Measurements from ENCODE around the gene TRIP4. TPM values are rescaled to one million over a fixed set of nuclear protein-coding genes. Genes with fewer than 3 reads are reported as not detected.
A peak's percentile ranks its signal among the peaks of the same experiment; 100 is the strongest.

The TRIP4 gene
- total RNA-seq, 1 donor from 2014 or later = 9.4 TPM

- H3K4me3 ChIP-seq (ENCODE audit: low read depth, low read length) = no peak overlapping the region
- no peak for DNase-seq (ENCODE audit: low read depth)
- no peak for TF ChIP-seq CTCF (conservative IDR thresholded peaks at IDR 0.05; ENCODE audit: low read depth, low read length)
Measured at GRCh38 chr15:64348455-64348854, 39.2 kb upstream of the TRIP4 start.

DNA sequence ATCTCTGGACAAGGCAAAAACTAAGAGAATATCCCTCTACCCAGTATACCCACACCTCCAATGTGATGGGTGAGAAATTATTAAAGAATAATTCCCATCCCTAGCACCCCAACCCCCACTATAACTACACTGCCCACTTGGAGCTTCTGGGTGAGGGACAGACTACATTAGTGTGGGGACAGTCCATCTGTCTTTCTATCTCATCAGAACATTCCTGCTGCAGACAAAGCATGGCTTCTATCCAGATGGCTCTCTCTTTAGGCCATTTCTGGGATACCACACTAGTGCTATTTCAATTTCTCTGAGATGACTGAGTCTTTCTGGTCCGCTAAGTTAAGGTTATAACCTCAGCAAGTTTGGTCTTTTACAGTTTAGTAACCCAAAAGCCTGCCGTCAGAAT lies 38.3 kb upstream of the TRIP4 start:
- DNase-seq (ENCODE audit: low read depth) = no peak
- TF ChIP-seq CTCF (conservative IDR thresholded peaks at IDR 0.05; ENCODE audit: low read depth, low read length) = no peak
- no peak overlapping the region for H3K4me3 ChIP-seq (ENCODE audit: low read depth, low read length)

GRCh38 chr15:64351265-64351664 lies 36.4 kb upstream of the TRIP4 start:
- no peak for TF ChIP-seq CTCF (conservative IDR thresholded peaks at IDR 0.05; ENCODE audit: low read depth, low read length)
- no peak for DNase-seq (ENCODE audit: low read depth)
- H3K4me3 ChIP-seq (ENCODE audit: low read depth, low read length) = no peak overlapping the region

- TF ChIP-seq CTCF (conservative IDR thresholded peaks at IDR 0.05; ENCODE audit: low read depth, low read length) = no peak
- DNase-seq (ENCODE audit: low read depth) = no peak
- H3K4me3 ChIP-seq (ENCODE audit: low read depth, low read length) = peak overlapping the region; percentile 85
Measured at GRCh38 chr15:64354688-64355344, 32.8 kb upstream of the TRIP4 start.

GRCh38 chr15:64355348-64355943 lies 32.2 kb upstream of the TRIP4 start:
- H3K4me3 ChIP-seq (ENCODE audit: low read depth, low read length) = peak overlapping the region; percentile 85
- DNase-seq (ENCODE audit: low read depth) = no peak
- no peak for TF ChIP-seq CTCF (conservative IDR thresholded peaks at IDR 0.05; ENCODE audit: low read depth, low read length)

DNA sequence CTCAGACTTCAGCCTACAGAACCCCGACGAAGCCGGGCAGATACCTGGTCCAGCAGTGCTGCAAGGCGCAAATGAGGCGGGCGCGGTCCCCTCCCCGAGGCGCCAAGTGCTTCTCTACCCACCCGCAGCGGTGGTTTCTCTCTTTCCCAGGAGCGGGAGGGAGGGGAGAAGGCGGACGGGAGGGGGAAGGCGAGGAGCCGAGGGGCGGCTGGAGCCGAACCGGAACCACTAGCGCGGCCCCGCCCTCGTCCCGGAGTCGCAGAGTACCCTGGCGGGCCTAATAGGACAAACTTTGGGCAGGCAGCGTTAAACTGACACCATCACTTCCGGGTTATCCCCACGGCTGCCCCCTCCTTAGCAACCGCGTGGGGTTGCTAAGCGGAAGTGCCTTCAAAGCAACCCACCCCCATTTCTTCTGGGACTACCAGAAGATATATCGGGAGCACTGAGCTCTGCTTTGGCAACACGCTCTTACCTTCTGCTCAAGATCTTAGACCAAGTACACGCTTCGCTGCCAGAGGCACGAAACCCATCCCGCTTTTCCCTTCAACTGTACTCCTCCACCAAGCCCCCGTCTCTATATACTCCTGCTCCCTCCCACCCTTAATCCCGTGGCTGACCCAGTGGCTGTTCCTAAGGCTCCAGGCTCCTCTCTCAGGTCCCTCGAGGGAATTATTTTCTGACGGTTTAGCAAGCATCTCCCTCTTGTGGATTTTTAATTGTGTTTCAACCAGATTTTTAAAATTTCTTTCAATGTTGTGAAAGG lies 31.5 kb upstream of the TRIP4 start, which contains the start of gene CSNK1G1:
Gene CSNK1G1, minus strand, starts transcription at position 230 of the 766 bp plus-strand sequence. CDS start 55,674 bp downstream, outside the sequence.
- peak within 1 kb of the TSS; percentile 85 for H3K4me3 ChIP-seq (ENCODE audit: low read depth, low read length)
- peak; percentile 83 for DNase-seq (ENCODE audit: low read depth)
- TF ChIP-seq CTCF (conservative IDR thresholded peaks at IDR 0.05; ENCODE audit: low read depth, low read length) = peak; percentile 61

Data from epithelial cell of proximal tubule (primary cell).